Parathyroid adenoma (tissue), 2 donors: ENCODE measurements around the gene GINM1.

Source experiments
- H2AFZ ChIP-seq: fragments of 300-600 bp; sonication (generic); one replicate; pipeline ENCODE4 v1.7.0; 2017; ENCODE audit warnings: antibody characterized with exemption, mild to moderate bottlenecking
- H3K27ac ChIP-seq: fragments of 300-600 bp; sonication (generic); one replicate; pipeline ENCODE4 v1.7.0; 2017
- H3K27me3 ChIP-seq: fragments of 300-600 bp; sonication (generic); one replicate; pipeline ENCODE4 v1.7.0; 2017; ENCODE audit warnings: low read length; ENCODE audit not compliant: control insufficient read depth, insufficient read depth
- H3K36me3 ChIP-seq: fragments of 300-600 bp; sonication (generic); one replicate; pipeline ENCODE4 v1.7.0; 2017; ENCODE audit warnings: low read length; ENCODE audit not compliant: control insufficient read depth, insufficient read depth
- H3K4me1 ChIP-seq: fragments of 300-600 bp; sonication (generic); one replicate; pipeline ENCODE4 v1.7.0; 2017; ENCODE audit warnings: control low read depth
- H3K4me2 ChIP-seq: fragments of 300-600 bp; sonication (generic); one replicate; pipeline ENCODE4 v1.7.0; 2017; ENCODE audit warnings: low read length
- H3K4me3 ChIP-seq: fragments of 300-600 bp; sonication (generic); one replicate; pipeline ENCODE4 v1.7.0; 2017; ENCODE audit warnings: low read depth, low read length
- H3K79me2 ChIP-seq: fragments of 300-600 bp; sonication (generic); one replicate; pipeline ENCODE4 v1.7.0; 2017; ENCODE audit warnings: control low read depth
- H3K9ac ChIP-seq: fragments of 300-600 bp; sonication (generic); one replicate; pipeline ENCODE4 v1.7.0; 2017; ENCODE audit warnings: mild to moderate bottlenecking
- H3K9me3 ChIP-seq: fragments of 300-600 bp; sonication (generic); one replicate; pipeline ENCODE4 v1.7.0; 2017; ENCODE audit warnings: low read length; ENCODE audit not compliant: control insufficient read depth
- TF ChIP-seq, protein P1 (sequence below): fragments of 300-600 bp; sonication (generic); IDR thresholded peaks from one replicate; pipeline ENCODE4 v1.7.0; 2017; ENCODE audit warnings: antibody characterized with exemption, mild to moderate bottlenecking
- donor health status: primary hyperparathyroidism.

GINM1 gene

DNA sequence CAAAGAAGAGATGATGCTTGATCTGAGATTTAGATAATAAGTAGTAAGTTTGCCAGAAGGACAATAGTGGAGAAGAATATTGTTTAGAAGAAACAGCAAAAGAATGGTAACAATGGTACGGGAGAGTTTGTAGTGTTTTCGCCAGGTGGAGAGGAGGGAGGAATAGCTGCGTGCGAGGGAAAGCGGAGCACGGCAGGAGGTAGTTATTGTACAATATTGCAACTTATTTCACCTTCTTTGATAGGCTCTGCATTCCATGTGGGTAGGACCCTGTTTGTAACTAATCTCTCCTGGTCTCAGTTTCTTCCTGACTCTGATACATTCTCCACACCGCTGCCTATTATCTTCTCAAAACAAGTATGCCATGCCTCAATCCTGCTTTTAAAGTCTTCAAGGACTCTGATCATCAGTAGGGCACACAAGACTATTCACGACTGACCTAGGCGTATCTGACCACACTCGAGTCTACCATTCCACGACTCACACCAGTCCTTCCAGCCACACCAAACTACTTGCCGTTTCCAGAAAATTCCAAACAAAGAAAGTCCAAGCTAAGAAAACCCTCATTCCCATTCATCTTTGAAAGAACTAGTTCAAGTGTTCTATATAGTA is 21.4 kb upstream of the GINM1 start:
- peak overlapping the region; percentile 88 for H3K4me2 ChIP-seq
- TF ChIP-seq, protein P1, sequence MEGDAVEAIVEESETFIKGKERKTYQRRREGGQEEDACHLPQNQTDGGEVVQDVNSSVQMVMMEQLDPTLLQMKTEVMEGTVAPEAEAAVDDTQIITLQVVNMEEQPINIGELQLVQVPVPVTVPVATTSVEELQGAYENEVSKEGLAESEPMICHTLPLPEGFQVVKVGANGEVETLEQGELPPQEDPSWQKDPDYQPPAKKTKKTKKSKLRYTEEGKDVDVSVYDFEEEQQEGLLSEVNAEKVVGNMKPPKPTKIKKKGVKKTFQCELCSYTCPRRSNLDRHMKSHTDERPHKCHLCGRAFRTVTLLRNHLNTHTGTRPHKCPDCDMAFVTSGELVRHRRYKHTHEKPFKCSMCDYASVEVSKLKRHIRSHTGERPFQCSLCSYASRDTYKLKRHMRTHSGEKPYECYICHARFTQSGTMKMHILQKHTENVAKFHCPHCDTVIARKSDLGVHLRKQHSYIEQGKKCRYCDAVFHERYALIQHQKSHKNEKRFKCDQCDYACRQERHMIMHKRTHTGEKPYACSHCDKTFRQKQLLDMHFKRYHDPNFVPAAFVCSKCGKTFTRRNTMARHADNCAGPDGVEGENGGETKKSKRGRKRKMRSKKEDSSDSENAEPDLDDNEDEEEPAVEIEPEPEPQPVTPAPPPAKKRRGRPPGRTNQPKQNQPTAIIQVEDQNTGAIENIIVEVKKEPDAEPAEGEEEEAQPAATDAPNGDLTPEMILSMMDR = no peak
- peak overlapping the region; percentile 98 for H2AFZ ChIP-seq
- H3K4me1 ChIP-seq = no peaks in the 10 kb centered on the region
- no peaks in the 10 kb centered on the region for H3K36me3 ChIP-seq
- peak overlapping the region; percentile 90 for H3K27ac ChIP-seq
- H3K9me3 ChIP-seq = no peaks in the 10 kb centered on the region
- H3K4me3 ChIP-seq = peak overlapping the region; percentile 99
- no peak overlapping the region for H3K9ac ChIP-seq
- peaks cover 24% of the 10 kb centered on the region for H3K79me2 ChIP-seq
- H3K27me3 ChIP-seq = no peaks in the 10 kb centered on the region

GRCh38 chr6:149545258-149545753 is 20.9 kb upstream of the GINM1 start:
- TF ChIP-seq, protein P1 = no peak

DNA sequence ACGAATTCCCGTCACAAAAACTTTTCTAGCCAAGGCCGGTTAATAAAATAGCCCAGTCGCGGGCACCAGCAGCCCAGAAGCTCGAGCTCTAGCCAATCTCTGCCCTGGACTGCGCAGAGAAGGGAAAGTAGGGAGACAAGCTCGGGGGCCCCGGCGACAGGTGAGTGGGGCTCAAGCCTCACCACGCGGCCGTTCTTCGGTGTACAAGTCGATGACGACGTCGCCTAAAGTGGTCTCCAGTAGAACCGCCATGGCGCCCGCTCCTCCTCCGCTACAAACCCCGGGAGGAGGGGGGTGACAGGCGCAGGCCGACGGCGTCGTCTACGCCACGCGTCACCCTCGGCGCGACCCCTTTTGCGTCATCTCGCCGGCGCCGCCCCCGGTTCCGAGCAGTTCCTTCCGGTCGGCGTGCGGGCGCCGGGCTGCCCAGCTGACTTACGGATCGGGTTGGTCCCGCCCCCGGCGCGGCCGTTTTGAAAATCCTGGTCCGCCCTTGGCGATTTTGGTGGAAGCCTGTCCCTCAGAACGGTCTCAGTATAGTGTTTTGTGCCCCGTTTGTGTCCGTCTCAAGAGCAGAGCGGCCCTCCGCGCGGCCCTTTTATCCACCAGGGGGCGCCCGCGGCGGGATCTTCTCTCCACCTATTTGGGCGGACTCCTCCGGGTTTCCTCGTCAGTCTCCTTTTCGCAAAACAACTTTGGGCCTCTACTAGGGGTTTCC is 20.3 kb upstream of the GINM1 start, which contains the start of gene PPIL4:
Gene PPIL4, minus strand, starts transcription at position 290 of the 718 bp plus-strand sequence. Its CDS starts 38 bp downstream, at position 252.
- Histone ChIP-seq H3K27ac (peak within 1 kb of the TSS; percentile 90), H3K27me3 (no peaks in the 10 kb centered on the region), H3K4me2 (peak within 1 kb of the TSS; percentile 88), H3K4me1 (no peaks in the 10 kb centered on the region), H3K79me2 (peaks cover 23% of the 10 kb centered on the region), H3K4me3 (peak within 1 kb of the TSS; percentile 99), H3K9me3 (no peaks in the 10 kb centered on the region), H3K36me3 (no peaks in the 10 kb centered on the region), H2AFZ (peak within 1 kb of the TSS; percentile 98), H3K9ac (peak within 1 kb of the TSS; percentile 82)
- TF ChIP-seq, protein P1 = peak; percentile 55

More at GRCh38 chr6:149545258-149545753, 20.9 kb upstream of the GINM1 start:
- Histone ChIP-seq H3K9ac (peak overlapping the region; percentile 82), H2AFZ (peak overlapping the region; percentile 98), H3K27me3 (no peaks in the 10 kb centered on the region), H3K4me3 (peak overlapping the region; percentile 99), H3K9me3 (no peaks in the 10 kb centered on the region), H3K4me1 (no peaks in the 10 kb centered on the region), H3K27ac (peak overlapping the region; percentile 90), H3K4me2 (peak overlapping the region; percentile 88), H3K79me2 (peaks cover 23% of the 10 kb centered on the region), H3K36me3 (no peaks in the 10 kb centered on the region)

DNA sequence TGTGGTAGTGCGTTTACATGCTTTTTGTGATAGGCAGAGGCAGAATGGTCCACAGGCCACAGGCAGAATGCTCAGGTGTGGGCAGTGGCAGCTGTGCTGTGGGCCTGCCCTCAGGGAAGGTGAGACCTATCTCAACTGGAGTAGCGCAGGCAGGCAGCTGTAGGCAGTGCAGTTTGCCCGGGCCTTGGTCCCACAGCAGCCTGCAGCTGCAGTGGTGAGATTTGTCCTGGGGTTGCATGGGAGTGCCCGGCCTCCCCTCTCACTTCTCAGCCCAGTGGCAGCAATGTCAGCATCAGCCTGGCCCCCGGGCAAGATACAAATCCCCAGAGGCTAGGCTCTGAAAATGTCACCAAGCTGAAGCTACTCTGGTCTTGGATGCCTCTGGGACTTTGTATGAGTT is 14.3 kb upstream of the GINM1 start:
- Histone ChIP-seq H3K4me1 (no peaks in the 10 kb centered on the region), H3K9ac (no peak overlapping the region), H3K79me2 (no peaks in the 10 kb centered on the region), H3K36me3 (no peaks in the 10 kb centered on the region), H3K4me2 (no peak overlapping the region), H3K4me3 (no peak overlapping the region), H3K27ac (no peak overlapping the region), H2AFZ (no peak overlapping the region), H3K9me3 (no peaks in the 10 kb centered on the region), H3K27me3 (no peaks in the 10 kb centered on the region)
- TF ChIP-seq, protein P1 = no peak
